Nephron progenitor cell (in vitro differentiated cells): ENCODE results near the gene PRR16.

Experiments used
- DNase-seq: peaks from one replicate; pipeline ENCODE4 v3.0.0; 2021
- H3K27ac Mint-ChIP-seq: 2 replicates; pipeline ENCODE4 v1.8.0; 2021; ENCODE audit warnings: mild to moderate bottlenecking, moderate library complexity, mixed read lengths
- H3K27me3 Mint-ChIP-seq: 2 replicates; pipeline ENCODE4 v1.8.0; 2021; ENCODE audit warnings: mild to moderate bottlenecking, low read depth, mixed read lengths; ENCODE audit not compliant: poor library complexity
- H3K36me3 Mint-ChIP-seq: 2 replicates; pipeline ENCODE4 v1.8.0; 2021; ENCODE audit warnings: low read depth, mixed read lengths
- H3K4me1 Mint-ChIP-seq: 2 replicates; pipeline ENCODE4 v1.8.0; 2021; ENCODE audit warnings: mixed read lengths
- H3K4me3 Mint-ChIP-seq: 2 replicates; pipeline ENCODE4 v1.8.0; 2021; ENCODE audit warnings: mild to moderate bottlenecking, moderate library complexity, mixed read lengths
- H3K9me3 Mint-ChIP-seq: 2 replicates; pipeline ENCODE4 v1.8.0; 2021; ENCODE audit warnings: mild to moderate bottlenecking, moderate library complexity, mixed read lengths
- TF ChIP-seq, protein P1 (sequence below): fragments of 200-600 bp; sonication (generic); IDR thresholded peaks from 2 replicates; pipeline ENCODE4 v1.5.0; 2021; ENCODE audit warnings: antibody characterized with exemption

The PRR16 gene

DNA sequence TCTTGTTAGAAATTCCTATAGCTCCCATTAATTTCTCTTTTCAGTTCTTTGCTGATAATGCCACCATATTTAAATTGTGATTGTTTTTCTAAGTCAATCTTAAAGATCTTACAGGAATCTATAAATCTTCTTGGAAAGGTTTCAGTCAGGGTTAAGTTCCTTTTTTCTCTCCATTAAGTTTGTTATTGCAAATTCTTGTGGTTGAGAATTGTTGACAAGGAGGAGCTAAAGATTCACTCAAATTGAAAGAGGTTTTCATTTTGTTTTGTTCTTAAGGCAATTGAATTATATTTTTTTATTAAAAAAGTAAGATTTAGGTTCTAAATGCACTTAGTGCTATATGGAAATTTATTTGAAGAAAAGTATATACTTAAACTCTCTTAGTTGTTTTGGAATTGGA, 213.4 kb downstream of the PRR16 start:
- no peak overlapping the region for H3K4me3 Mint-ChIP-seq
- H3K4me1 Mint-ChIP-seq: peaks cover 4% of the 10 kb centered on the region
- H3K27ac Mint-ChIP-seq: no peak overlapping the region
- no peaks in the 10 kb centered on the region for H3K36me3 Mint-ChIP-seq
- TF ChIP-seq, protein P1, sequence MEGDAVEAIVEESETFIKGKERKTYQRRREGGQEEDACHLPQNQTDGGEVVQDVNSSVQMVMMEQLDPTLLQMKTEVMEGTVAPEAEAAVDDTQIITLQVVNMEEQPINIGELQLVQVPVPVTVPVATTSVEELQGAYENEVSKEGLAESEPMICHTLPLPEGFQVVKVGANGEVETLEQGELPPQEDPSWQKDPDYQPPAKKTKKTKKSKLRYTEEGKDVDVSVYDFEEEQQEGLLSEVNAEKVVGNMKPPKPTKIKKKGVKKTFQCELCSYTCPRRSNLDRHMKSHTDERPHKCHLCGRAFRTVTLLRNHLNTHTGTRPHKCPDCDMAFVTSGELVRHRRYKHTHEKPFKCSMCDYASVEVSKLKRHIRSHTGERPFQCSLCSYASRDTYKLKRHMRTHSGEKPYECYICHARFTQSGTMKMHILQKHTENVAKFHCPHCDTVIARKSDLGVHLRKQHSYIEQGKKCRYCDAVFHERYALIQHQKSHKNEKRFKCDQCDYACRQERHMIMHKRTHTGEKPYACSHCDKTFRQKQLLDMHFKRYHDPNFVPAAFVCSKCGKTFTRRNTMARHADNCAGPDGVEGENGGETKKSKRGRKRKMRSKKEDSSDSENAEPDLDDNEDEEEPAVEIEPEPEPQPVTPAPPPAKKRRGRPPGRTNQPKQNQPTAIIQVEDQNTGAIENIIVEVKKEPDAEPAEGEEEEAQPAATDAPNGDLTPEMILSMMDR: no peak
- no peaks in the 10 kb centered on the region for H3K27me3 Mint-ChIP-seq
- no peak for DNase-seq
- peaks cover 3% of the 10 kb centered on the region for H3K9me3 Mint-ChIP-seq

DNA sequence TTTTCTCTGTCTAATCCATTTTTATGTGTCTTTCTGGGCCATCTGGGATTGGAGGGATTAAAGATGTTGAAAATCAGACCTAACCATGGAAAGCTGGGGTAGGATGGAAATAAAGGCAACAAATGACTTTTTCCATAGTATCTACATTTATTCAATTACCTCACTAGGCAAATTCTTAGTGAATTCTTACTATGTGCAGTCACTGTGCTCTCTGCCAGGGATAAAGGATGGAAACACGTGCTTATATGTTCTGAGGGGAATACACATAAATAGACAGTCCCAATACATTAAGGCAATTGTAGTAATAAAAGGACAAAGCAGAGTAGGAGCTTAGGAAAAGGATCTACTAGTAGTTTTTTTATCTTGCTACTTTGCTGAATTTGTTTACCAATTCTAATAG, 214.2 kb downstream of the PRR16 start:
- peaks cover 3% of the 10 kb centered on the region for H3K9me3 Mint-ChIP-seq
- H3K4me1 Mint-ChIP-seq: peaks cover 4% of the 10 kb centered on the region
- H3K4me3 Mint-ChIP-seq: no peak overlapping the region
- TF ChIP-seq, protein P1: no peak
- H3K27me3 Mint-ChIP-seq: no peaks in the 10 kb centered on the region
- no peak overlapping the region for H3K27ac Mint-ChIP-seq
- no peak for DNase-seq
- H3K36me3 Mint-ChIP-seq: no peaks in the 10 kb centered on the region

DNA sequence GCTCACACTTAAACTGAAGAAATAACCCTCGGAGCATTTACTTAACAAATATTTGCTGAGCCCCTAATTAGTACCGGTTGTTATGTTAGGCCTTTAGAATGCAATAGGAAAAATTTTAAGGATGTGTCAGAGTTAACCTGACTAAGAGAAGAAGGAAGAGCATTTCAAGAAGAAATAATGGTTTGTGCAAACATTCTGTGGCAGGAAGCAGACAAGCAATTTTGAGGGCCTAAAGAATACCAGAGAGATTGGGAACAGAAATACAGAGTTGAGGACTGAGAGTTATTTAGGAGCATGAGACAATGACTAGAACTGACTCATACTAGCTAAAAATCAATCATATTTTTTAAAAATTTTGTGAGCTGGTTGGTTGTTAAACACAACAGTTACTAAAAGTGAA, 218.8 kb downstream of the PRR16 start:
- no peak for DNase-seq
- no peak overlapping the region for H3K27ac Mint-ChIP-seq
- H3K9me3 Mint-ChIP-seq: peaks cover 3% of the 10 kb centered on the region
- H3K36me3 Mint-ChIP-seq: no peaks in the 10 kb centered on the region
- TF ChIP-seq, protein P1: no peak
- no peak overlapping the region for H3K4me3 Mint-ChIP-seq
- peaks cover 4% of the 10 kb centered on the region for H3K4me1 Mint-ChIP-seq
- H3K27me3 Mint-ChIP-seq: peaks cover 3% of the 10 kb centered on the region

DNA sequence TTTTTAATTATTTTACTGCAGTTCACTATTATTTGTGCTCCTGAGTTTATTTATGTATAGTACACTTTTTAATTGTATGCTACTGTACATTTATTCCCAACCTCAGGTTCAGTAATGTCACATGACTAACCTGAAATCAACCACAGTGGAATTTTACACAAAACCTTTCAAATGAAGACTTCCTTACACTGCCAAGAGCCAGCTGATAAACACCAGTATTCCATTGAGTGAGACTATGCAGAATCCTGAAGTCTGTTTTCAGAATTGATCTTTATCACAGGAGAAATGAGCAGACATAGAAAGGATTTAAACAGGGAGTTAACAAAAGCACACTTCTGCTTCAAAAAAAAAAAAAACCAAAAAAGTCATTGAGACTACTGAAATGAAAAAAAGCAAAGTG, 219.5 kb downstream of the PRR16 start:
- no peak for DNase-seq
- Mint-ChIP-seq H3K27ac (no peak overlapping the region), H3K9me3 (no peaks in the 10 kb centered on the region), H3K27me3 (peaks cover 3% of the 10 kb centered on the region), H3K36me3 (no peaks in the 10 kb centered on the region), H3K4me3 (no peak overlapping the region), H3K4me1 (peaks cover 4% of the 10 kb centered on the region)
- TF ChIP-seq, protein P1: no peak

DNA sequence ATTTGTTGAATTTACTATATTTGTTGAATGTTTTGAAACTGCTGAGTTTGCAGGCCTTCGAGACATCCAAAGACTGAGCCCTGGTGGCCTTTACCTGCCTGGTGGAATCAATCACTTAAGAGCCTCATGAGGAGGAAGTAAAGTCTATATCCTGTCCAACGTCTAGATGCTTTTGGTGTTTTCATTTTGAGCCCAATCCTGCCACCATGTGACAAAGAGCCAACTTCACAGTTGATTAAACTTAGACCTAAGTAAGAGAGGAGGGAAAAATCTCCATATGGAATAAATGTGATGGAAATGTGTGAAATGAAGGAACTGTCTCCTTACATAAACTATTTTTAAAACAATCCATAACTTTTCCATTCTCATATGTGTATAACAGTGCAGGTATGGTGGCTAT, 220.1 kb downstream of the PRR16 start:
- Mint-ChIP-seq H3K36me3 (no peaks in the 10 kb centered on the region), H3K4me3 (no peak overlapping the region), H3K4me1 (peaks cover 4% of the 10 kb centered on the region), H3K27ac (no peak overlapping the region), H3K9me3 (no peaks in the 10 kb centered on the region), H3K27me3 (peaks cover 3% of the 10 kb centered on the region)
- DNase-seq: no peak
- TF ChIP-seq, protein P1: no peak

DNA sequence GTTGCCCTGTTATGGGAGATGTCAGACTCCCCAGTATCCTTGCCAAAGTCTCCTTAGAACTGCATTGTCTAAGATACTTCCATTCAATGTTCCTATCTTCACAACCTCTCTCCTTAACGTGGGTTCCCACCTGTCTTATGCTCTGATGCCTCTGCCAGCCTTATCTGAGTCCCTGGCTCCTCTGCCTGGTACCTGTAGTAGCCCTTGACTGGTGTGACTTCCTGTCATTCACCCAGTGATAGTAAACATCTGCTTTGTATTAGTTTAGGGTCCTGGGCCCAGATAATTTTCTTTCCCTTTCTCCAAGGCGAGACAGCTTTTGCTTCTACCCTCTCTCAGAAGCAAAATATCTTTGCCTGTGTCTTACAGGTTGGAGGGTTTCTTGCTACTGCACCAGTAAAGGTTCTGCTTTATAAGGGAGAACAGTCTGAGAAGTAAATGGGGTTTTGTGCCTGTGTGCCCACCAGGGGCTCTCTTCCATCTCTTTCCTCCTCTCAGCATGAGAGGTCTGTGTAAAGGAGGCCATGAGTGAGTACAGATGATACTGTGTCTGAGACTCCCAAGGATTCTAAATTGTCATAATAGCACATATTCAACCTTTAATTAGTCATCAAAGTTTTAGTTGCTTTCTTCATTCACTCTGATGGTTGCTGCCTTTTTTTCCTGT, 220.8 kb downstream of the PRR16 start:
- TF ChIP-seq, protein P1: peak; percentile 37
- no peaks in the 10 kb centered on the region for H3K36me3 Mint-ChIP-seq
- DNase-seq: no peak
- H3K27me3 Mint-ChIP-seq: peaks cover 3% of the 10 kb centered on the region
- peaks cover 4% of the 10 kb centered on the region for H3K4me1 Mint-ChIP-seq
- H3K9me3 Mint-ChIP-seq: no peaks in the 10 kb centered on the region
- H3K4me3 Mint-ChIP-seq: no peak overlapping the region
- H3K27ac Mint-ChIP-seq: peak overlapping the region; percentile 37
